HAP-1 (cell line): ENCODE measurements around the gene SCN9A.
"Not testable (repeated sequence)": the region's sequence is repeated elsewhere in the genome, so short reads cannot be mapped to it uniquely, and the experiment has no call there.

Source experiments
- DNase-seq, 2 experiments: peaks; one replicate each; pipeline ENCODE4 v3.0.0-alpha.2; 2016 to 2020; ENCODE audit warnings: low spot score in 2 of 2
- H3K27me3 ChIP-seq: fragments of 250-450 bp; sonication (Bioruptor Pico); 2 replicates; pipeline ENCODE4 v1.5.1; 2020; ENCODE audit warnings: low read depth, mild to moderate bottlenecking, moderate library complexity
- H3K36me3 ChIP-seq: fragments of 250-450 bp; sonication (Bioruptor Pico); replicated peaks from 2 replicates; pipeline ENCODE4 v1.5.1; 2020; ENCODE audit warnings: mild to moderate bottlenecking
- H3K4me1 ChIP-seq: fragments of 250-450 bp; sonication (Bioruptor Pico); 2 replicates; pipeline ENCODE4 v1.5.1; 2020; ENCODE audit warnings: mild to moderate bottlenecking
- H3K4me3 ChIP-seq: fragments of 250-450 bp; sonication (Bioruptor Pico); 2 replicates; pipeline ENCODE4 v1.5.1; 2020; ENCODE audit warnings: mild to moderate bottlenecking, moderate library complexity
- H3K9me3 ChIP-seq: fragments of 250-450 bp; sonication (Bioruptor Pico); 2 replicates; pipeline ENCODE4 v1.5.1; 2020; ENCODE audit warnings: mild to moderate bottlenecking, moderate library complexity
- in situ Hi-C: fragments of 300-500 bp; cut with MboI; formaldehyde crosslinking; loops from 3 replicates; pipeline ENCODE4 v1.14.3; 2020; ENCODE audit warnings: low sequenced_read_pairs, inconsistent platforms, mixed read lengths

The SCN9A gene

DNA sequence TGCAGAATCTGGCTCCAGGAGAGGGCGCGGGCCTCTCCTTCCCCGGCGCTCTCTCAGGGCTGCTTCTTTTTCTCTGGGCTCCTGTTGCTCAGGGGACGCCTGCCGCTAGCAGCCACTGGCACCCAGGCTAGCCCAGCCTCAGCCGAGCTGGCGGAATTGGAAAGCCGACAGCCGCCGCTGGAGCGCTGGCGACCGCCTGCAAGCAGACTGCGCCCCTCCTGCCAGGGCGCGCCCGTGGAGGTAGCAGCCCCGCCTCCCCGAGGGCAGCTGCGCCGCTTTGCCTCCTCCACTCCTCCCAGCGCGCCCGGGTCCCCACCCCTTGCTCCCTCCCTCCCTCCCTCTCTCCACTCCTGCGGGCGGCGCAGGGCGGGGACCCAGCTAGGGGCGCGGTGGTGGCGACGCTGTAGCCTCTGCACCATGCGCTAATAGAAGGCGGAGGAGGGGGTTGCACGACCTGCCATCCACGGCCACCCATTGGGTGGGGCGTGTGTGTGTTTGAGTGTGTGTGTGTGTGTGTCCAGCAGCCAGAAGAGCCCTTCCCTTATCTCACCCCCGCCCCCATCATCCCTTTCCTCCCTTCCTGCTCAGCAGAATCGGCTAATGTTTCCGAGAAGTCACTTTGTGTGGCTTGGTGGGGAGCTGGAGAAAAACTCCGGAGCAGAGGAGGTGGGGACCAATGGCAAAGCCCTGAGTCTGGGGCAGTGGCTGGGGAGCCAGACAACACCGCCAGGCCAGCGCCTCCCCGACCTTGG, at the start of gene SCN9A:
Gene SCN9A, minus strand, starts transcription at position 209 of the 752 bp plus-strand sequence. CDS start 64,188 bp downstream, outside the sequence.
- Histone ChIP-seq H3K9me3 (no peaks in the 10 kb centered on the region), H3K36me3 (no peaks in the 10 kb centered on the region), H3K4me1 (peaks cover 20% of the 10 kb centered on the region), H3K27me3 (no peaks in the 10 kb centered on the region), H3K4me3 (peak within 1 kb of the TSS; percentile 59)
- DNase-seq = peak; percentile 88 to 95
- in situ Hi-C loops = no loop called here

DNA sequence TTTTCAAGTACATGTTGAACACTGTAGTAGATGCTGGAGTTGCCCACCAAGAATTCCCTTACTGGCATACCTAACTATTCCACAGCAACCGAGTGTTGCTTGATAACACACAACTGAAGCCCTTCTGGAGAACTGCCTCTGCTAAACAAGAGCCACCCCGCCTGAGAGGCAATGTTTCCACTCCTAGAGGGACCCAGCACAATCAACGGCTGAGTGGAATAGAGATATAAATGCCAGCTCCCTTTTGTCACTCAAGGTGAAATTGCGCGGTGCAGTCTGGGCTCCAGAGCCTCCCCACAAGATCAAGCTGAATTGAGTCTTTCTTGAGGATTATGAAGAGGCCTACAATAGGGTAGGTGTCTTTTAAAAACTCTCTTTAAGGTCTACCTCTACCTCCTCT, 49.1 kb upstream of the SCN9A start:
- no peak for DNase-seq
- Histone ChIP-seq H3K36me3 (no peaks in the 10 kb centered on the region), H3K9me3 (no peaks in the 10 kb centered on the region), H3K4me3 (no peak overlapping the region), H3K27me3 (no peaks in the 10 kb centered on the region), H3K4me1 (no peaks in the 10 kb centered on the region)
- in situ Hi-C loops = no loop called here

DNA sequence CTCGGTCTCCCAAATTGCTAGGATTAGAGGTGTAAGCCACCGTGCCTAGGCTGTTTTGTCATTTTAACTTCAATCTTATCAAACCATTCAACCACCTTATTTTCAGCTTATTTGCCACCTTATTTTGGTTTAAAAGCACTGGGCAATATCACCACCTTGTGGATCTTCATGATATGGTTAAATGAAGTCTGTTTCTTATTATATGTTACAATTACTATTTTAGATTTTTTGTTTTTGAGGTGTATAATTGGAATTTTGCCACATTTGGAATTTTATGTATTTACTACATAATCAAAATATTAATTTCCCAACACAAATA, 43.8 kb upstream of the SCN9A start:
- no peaks in the 10 kb centered on the region for H3K36me3 ChIP-seq
- H3K27me3 ChIP-seq = no peaks in the 10 kb centered on the region
- H3K4me3 ChIP-seq = no peak overlapping the region
- no peaks in the 10 kb centered on the region for H3K9me3 ChIP-seq
- peaks cover 2% of the 10 kb centered on the region; the same call in 1 of the 2 replicates for H3K4me1 ChIP-seq
- DNase-seq = peak; percentile 13 to 64
- in situ Hi-C loops = no loop called here

- H3K4me3 ChIP-seq = no peak overlapping the region
- in situ Hi-C loops = no loop called here
- peaks cover 2% of the 10 kb centered on the region; the same call in 1 of the 2 replicates for H3K4me1 ChIP-seq
- H3K9me3 ChIP-seq = no peaks in the 10 kb centered on the region
- no peaks in the 10 kb centered on the region for H3K27me3 ChIP-seq
- H3K36me3 ChIP-seq = no peaks in the 10 kb centered on the region
- DNase-seq = no peak
Measured at GRCh38 chr2:166418853-166419615, 43.3 kb upstream of the SCN9A start.

DNA sequence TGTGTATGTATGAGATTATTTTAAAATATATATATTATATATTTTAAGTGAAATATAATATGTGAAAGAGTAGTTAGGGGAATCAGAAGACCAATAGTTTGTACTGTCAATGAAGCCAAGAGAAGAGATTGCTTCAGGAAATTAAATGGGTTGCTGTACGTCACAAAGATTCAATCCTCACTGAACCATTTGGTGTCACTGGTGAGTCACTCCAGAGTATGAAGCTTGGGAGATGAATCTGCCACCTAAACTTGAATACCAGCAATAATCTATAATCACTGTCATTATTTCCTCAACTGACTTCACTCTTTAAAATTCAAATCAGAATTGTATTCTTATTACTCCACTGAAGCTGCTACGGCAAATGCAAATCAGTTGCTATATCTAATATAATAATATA, 41.9 kb upstream of the SCN9A start:
- Histone ChIP-seq H3K36me3 (no peaks in the 10 kb centered on the region), H3K4me3 (no peak overlapping the region), H3K27me3 (no peaks in the 10 kb centered on the region), H3K4me1 (peaks cover 6% of the 10 kb centered on the region), H3K9me3 (no peaks in the 10 kb centered on the region)
- in situ Hi-C loops = no loop called here
- DNase-seq = peak in 1 of 2 experiments; percentile 50

DNA sequence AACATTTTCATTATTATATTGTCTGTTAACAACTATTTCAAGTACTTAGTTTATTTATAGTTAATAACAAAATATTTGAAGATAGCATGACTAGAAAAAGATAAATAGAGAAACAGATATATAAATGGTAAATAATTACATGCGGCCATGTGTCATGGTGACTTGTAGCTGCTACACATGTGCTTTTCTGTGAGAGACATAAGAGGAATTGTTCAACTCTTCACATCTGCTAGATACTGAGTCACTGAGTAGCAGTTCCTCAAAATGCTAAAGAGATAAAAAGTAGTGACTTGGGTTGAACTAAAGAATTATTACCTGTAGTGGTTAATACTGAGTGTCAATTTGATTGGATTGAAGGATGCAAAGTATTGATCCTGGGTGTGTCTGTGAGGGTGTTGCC, 37.5 kb upstream of the SCN9A start:
- no peak for DNase-seq
- Histone ChIP-seq H3K4me1 (peaks cover 7% of the 10 kb centered on the region), H3K9me3 (no peaks in the 10 kb centered on the region), H3K27me3 (no peaks in the 10 kb centered on the region), H3K36me3 (no peaks in the 10 kb centered on the region), H3K4me3 (no peak overlapping the region)
- in situ Hi-C loops = no loop called here

DNA sequence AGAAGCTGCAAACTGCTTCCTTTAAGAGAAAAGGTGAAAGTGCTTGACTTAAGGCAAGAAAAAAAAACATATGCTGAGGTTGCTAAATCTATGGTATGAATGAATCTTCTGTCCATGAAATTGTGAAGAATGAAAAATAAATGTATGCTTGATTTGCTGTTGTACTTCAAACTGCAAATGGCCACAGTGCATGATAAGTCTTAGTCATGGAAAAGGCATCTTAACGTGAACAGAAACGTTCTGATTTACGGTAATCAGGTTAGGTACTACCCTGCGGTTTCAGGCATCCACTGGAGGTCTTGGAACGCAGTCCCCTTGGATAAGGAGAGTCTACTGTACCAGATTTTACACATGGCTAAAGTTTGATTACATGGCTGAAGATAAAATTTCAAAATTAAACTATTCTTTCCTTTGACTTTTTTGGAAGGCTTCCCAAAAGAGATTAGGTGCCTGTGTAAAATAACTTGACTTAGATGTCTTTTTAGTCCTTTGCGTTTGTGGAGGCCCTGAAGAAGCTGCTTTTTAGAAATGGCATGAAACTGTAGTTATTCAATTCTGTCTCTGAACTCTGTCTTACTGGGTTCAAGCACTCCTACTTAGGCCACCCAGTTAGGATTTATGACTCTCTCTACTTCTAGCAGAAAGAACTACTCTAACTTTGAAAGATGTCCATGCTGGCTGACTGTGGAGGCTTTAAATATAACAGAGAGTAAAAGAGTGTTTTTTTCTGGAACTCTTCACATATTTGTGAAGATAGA, 35.9 kb upstream of the SCN9A start:
- in situ Hi-C loops = no loop called here
- Histone ChIP-seq H3K4me1 (peaks cover 7% of the 10 kb centered on the region), H3K9me3 (no peaks in the 10 kb centered on the region), H3K27me3 (no peaks in the 10 kb centered on the region), H3K4me3 (no peak overlapping the region), H3K36me3 (no peaks in the 10 kb centered on the region)
- no peak for DNase-seq

DNA sequence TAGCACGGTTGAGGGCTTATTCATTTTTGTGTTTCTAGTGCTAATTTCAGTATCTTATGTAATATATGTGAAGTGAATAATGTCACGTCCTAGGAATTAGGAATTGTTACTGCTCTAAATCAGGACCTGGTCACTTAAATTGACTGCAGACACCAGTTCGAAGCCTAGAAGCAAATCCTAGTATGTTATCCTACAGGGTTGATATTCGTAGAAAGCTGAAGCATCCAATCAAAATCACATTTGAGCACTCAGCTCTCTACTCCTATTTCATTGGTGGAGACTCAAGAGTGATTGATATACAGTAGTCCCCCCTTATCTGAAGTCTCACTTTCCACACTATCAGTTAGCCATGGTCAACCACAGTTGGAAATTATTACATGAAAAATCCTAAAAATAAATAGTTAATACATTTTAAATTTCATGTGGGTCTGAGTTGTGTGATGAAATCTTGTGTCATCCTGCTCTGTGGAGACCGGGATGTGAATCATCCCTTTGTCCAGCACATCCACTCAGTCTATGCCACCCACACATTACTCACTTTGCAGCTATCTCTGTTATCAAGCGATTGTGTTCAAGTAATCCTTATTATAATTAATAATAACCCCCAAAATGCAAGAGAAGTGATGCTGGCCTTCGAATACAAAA, 35.2 kb upstream of the SCN9A start:
- peaks cover 14% of the 10 kb centered on the region for H3K4me1 ChIP-seq
- no peaks in the 10 kb centered on the region for H3K27me3 ChIP-seq
- no peak for DNase-seq
- in situ Hi-C loops = no loop called here
- no peak overlapping the region for H3K4me3 ChIP-seq
- H3K9me3 ChIP-seq = no peaks in the 10 kb centered on the region
- no peaks in the 10 kb centered on the region for H3K36me3 ChIP-seq

DNA sequence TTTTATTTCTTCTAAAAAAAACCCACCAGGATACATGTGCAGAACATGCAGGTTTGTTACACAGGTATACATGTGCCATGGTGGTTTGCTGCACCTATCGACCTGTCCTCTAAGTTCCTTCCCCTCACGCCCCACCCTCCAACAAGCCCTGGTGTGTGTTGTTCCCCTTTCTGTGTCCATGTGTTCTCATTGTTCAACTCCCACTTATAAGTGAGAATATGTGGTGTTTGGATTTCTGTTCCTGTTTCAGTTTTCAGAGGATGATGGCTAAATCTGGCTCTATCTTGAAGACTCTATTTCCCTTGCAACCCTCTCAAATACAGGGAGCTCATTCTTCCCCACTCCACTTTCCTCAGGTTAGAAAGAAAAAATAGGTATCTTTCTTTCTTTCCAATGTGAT, 32.0 kb upstream of the SCN9A start:
- H3K27me3 ChIP-seq, H3K36me3 ChIP-seq, in situ Hi-C loops, DNase-seq, H3K9me3 ChIP-seq, H3K4me3 ChIP-seq: not testable (repeated sequence)
- H3K4me1 ChIP-seq = peaks cover 29% of the 10 kb centered on the region

DNA sequence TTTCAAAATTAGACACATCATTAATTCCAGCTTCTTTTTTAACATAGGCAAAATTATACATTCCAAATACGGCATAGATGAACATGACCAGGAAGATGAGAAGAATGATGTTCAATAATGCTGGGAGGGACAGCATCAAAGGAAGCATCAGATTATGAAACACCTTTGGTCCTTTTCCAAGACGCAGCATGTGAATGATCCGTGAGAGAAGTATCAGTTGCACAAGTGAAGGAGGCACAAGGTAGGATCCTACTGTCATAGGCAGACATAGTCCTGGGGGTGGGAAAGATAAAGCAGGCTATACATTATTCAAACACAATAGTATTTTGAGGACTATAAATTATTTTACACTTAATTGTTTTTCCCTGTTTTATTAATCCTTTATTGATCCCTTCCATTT, 30.6 kb upstream of the SCN9A start:
- no peak overlapping the region for H3K4me3 ChIP-seq
- in situ Hi-C loops = no loop called here
- no peak for DNase-seq
- H3K4me1 ChIP-seq = peaks cover 25% of the 10 kb centered on the region
- no peaks in the 10 kb centered on the region for H3K9me3 ChIP-seq
- no peaks in the 10 kb centered on the region for H3K36me3 ChIP-seq
- no peaks in the 10 kb centered on the region for H3K27me3 ChIP-seq

DNA sequence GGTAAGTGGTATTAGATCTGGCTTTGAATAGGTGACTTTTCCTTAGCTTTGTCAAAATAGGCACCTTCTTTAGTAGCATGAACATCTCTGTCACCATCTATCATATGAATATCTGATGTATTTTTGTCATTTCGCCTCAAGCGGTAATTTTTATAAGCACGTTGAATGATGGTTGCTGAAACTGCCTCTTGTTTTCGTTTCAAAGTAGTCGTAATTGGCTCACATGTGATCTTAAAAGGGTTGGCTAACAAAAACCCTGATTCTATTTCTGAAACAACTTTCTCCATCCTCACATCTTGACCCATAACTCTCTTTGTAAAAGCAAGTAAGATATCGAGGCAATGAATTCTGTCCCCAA, 29.8 kb upstream of the SCN9A start:
- Histone ChIP-seq H3K4me3 (no peak overlapping the region), H3K9me3 (no peaks in the 10 kb centered on the region), H3K27me3 (no peaks in the 10 kb centered on the region), H3K4me1 (peaks cover 25% of the 10 kb centered on the region), H3K36me3 (no peaks in the 10 kb centered on the region)
- in situ Hi-C loops = no loop called here
- peak in 1 of 2 experiments; percentile 97 for DNase-seq

DNA sequence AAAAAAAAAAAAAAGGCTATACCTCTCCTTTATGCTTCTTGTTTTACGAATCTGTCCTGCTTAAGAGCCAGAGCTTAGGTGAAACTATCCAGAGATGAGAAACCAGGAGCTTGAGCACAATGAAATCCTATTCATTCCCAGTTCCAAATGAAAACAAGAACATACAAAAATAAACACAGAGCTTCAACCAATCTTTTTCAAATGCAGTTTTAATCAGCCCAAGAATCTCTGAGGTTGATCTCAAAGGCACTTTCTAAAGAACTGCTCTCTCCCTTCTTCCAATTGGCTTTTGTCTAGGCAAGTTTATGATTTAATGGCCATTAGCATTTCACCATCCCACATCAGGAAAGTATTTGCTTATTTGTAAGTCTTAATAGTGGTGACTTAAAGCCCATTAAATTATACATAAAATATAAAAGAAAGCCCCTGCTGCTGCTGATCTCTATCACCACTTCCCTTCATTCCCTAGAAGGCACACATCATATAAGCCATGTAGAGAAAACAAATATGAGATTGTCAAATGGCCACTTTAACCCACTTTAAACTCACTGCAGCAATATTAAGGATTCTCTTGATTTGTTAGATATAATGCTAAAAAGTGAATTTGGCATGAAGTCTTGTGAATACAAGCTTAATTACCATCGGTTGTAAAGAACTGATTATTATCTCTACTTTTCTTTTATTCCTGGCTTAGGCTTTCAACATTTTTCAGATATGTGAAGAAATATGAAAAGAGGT, 29.3 kb upstream of the SCN9A start:
- Histone ChIP-seq H3K27me3 (no peaks in the 10 kb centered on the region), H3K4me1 (peaks cover 25% of the 10 kb centered on the region), H3K4me3 (no peak overlapping the region), H3K36me3 (no peaks in the 10 kb centered on the region), H3K9me3 (no peaks in the 10 kb centered on the region)
- in situ Hi-C loops = no loop called here
- DNase-seq = peak; percentile 16 to 99

- no peak for DNase-seq
- H3K27me3 ChIP-seq = no peaks in the 10 kb centered on the region
- in situ Hi-C loops = no loop called here
- no peak overlapping the region for H3K4me3 ChIP-seq
- no peaks in the 10 kb centered on the region for H3K4me1 ChIP-seq
- no peaks in the 10 kb centered on the region for H3K9me3 ChIP-seq
- H3K36me3 ChIP-seq = no peaks in the 10 kb centered on the region
Measured at GRCh38 chr2:166394245-166394644, 18.5 kb upstream of the SCN9A start.
